Activated CD4-positive, alpha-beta T cell treated with anti-CD3 and anti-CD28 coated beads, Interleukin-2, amount 50 U/mL, for 4 hours (primary cell): Measurements from ENCODE around the gene KRT85.
"Not testable (repeated sequence)": the region's sequence is repeated elsewhere in the genome, so short reads cannot be mapped to it uniquely, and the experiment has no call there.

ENCODE experiments used
- DNase-seq, 2 experiments: peaks; one replicate each; pipeline ENCODE4 v3.0.0-alpha.2; 2020

The KRT85 gene

DNA sequence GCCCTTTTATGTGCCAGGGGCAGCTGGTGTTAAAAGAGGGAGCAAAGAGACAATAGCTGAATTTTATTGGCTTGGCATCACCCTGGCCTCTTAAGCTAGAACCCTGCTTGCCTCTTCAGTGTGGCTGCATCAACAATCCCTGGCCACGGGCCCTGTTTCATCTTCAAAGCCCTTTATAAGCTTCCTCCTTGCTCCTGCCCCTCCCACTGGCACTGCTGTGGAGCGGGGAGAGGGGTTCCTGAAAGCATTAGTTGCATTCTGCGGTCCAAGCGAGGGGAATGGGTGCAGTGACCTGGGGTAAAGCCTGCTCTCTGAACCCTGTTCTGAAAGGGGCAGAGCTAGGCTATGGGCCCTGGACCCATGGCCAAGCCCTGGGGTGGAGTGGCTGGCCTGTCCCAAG is 45.9 kb downstream of the KRT85 start:
- DNase-seq, result no peak

GRCh38 chr12:52320784-52321400 is 46.4 kb downstream of the KRT85 start, which contains the start of gene KRT83:
KRT83 (minus strand) TSS chr12:52321398; CDS start chr12:52321335, 63 bp downstream.
- DNase-seq, result no peak

GRCh38 chr12:52319097-52319496 is 48.2 kb downstream of the KRT85 start:
- no peak for DNase-seq

DNA sequence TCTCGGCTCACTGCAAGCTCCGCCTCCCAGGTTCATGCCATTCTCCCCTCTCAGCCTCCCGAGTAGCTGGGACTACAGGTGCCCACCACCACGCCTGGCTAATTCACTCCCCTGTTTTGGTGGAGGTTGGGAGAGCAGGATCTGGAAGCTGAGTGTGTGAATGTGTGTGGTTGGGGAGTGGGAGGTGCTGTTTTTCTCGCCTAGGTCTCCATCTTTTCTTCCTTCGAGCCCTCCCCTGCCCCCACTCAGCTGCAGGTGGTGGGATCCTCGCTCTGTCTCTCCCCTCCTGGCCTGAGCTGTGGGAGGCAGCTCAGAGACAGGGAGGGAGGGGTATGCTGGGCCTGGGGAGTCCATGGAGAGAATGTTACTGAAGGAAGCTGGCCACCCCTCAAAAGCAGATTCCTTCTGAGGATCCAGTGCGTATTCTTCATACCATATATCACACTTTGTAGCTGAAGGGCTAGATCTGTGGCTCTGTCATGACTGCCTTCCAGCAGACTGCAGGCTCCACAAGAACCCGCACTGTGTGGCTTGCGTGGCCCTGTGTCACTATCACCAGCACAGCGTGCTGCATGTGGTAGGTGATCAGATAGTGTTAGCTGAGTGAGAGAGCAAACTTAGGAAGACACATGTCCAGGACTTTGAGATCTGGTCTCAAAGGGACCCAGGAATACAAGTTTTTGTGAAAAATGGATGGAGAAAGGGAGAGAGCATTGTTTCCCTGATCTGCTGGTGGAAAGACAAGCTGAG is 48.9 kb downstream of the KRT85 start:
- no peak for DNase-seq

- DNase-seq, result no peak
Measured at GRCh38 chr12:52317468-52318052, 49.7 kb downstream of the KRT85 start.

DNA sequence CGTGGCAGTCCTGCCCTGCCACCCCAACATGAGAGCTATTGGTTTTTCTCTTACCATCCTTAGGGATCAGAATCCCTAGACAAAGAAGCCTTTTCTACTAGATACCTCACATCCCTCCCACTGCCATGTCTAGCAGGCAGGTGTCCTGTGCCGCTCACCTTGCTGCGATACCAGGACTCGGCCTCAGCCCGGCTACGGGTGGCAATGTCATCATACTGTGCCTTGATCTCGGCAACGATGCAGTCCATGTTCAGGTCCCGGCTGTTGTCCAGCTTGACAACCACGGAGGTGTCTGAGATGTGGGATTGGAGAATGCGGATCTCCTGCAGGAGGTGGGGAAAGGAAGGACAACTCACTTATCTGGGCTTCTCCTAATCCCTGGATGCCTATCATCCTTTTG is 50.6 kb downstream of the KRT85 start:
- DNase-seq, result no peak

GRCh38 chr12:52316290-52316689 is 51.0 kb downstream of the KRT85 start:
- no peak for DNase-seq

DNA sequence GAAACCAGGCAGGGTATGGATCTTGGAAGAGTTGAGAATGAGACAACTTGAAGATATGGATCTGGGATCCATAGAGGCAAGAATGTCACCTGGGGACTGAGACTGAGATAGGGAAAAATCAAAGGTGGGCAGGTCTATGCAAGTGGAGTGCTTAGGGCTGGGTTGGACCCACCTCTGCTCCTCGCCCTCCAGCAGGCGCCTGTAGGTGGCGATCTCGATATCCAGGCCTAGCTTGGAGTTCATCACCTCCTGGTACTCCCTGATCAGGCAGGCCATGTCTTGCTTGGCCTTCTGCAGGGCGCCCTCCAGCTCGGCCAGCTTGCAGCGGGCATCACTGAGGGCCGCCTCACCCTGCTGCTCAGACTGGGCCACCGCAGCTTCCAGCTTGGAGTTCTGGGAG is 51.6 kb downstream of the KRT85 start:
- not testable (repeated sequence) for DNase-seq

DNA sequence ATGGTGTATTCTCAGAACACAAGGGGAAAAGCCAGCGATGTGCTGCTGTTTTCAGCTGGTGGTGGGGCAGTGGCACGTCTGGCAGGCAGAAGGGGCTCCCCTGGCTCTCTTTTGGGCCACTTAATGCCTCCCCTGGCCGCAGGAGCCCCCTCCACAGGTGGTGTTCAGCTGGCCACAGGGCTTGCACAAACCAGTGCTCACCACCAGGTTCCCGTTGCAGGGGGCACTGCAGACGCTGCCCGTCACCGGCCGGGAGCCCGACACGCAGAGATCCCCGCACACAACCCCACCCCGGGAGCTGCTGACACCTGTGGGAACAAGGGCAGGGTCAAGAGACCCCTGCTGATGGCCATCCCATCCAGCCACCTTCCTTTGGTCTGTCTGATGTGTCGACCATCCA is 52.8 kb downstream of the KRT85 start:
- DNase-seq, result no peak

- no peak for DNase-seq
Measured at GRCh38 chr12:52313926-52314325, 53.4 kb downstream of the KRT85 start.

GRCh38 chr12:52313461-52313860 is 53.8 kb downstream of the KRT85 start:
- no peak for DNase-seq

GRCh38 chr12:52312086-52312485 is 55.2 kb downstream of the KRT85 start:
- no peak for DNase-seq

- DNase-seq, result no peak
Measured at GRCh38 chr12:52311285-52311648, 56.0 kb downstream of the KRT85 start.

- DNase-seq, result no peak
Measured at GRCh38 chr12:52310622-52311284, 56.5 kb downstream of the KRT85 start.
